Gastrocnemius medialis (tissue), 4 donors: ENCODE measurements around the gene COL3A1. TPM values are rescaled to one million over a fixed set of nuclear protein-coding genes. Genes with fewer than 3 reads are reported as not detected.

Experiments
- ATAC-seq, 2 donors: fragments of 150-250 bp; one replicate each; pipeline ENCODE4 v1.9.1; 2016
- DNase-seq, 2 donors: peaks; one replicate each; pipeline ENCODE4 v3.0.0-alpha.2; 2019
- H3K27ac ChIP-seq, 4 donors: fragments of 200-600 bp; sonication (generic); 1 replicate in 1 of 4; 2 replicates in 3 of 4; pipeline ENCODE4 v1.5.1; 2016 to 2018; ENCODE audit warnings: mild to moderate bottlenecking in 2 of 4, moderate library complexity in 1 of 4
- H3K27me3 ChIP-seq, 3 donors: fragments of 200-600 bp; sonication (generic) in 2 of 3; 1 replicate in 1 of 3; 2 replicates in 2 of 3; pipeline versions ENCODE4 v1.5.1 to v1.6.0; 2016 to 2019; ENCODE audit warnings: mild to moderate bottlenecking in 1 of 3, moderate library complexity in 1 of 3
- H3K36me3 ChIP-seq, 2 donors: fragments of 200-600 bp; sonication (generic) in 1 of 2; one replicate each; pipeline ENCODE4 v1.5.1; 2017 to 2018
- H3K4me1 ChIP-seq, 2 donors: fragments of 200-600 bp; sonication (generic) in 1 of 2; one replicate each; pipeline ENCODE4 v1.5.1; 2016 to 2017; ENCODE audit warnings: mild to moderate bottlenecking in 2 of 2
- H3K4me3 ChIP-seq, 4 donors: fragments of 200-600 bp; sonication (generic) in 3 of 4; 1 replicate in 1 of 4; 2 replicates in 3 of 4; pipeline ENCODE4 v1.5.1; 2016 to 2019; ENCODE audit warnings: mild to moderate bottlenecking in 2 of 4
- H3K9me3 ChIP-seq, 3 donors: fragments of 200-600 bp; sonication (generic) in 2 of 3; 1 replicate in 1 of 3; 2 replicates in 2 of 3; pipeline ENCODE4 v1.5.1; 2016 to 2019
- CTCF ChIP-seq, 5 experiments: fragments of 450-650 bp in 3 of 5; fragments of 200-600 bp in 2 of 5; sonication (generic) in 2 of 5; IDR thresholded peaks in 4 of 5; conservative IDR thresholded peaks in 1 of 5; 1 replicate in 4 of 5; 2 replicates in 1 of 5; pipeline ENCODE4 v1.5.1; 2016 to 2019; ENCODE audit warnings: antibody characterized with exemption in 5 of 5, mild to moderate bottlenecking in 3 of 5, moderate library complexity in 3 of 5
- POLR2A ChIP-seq, 2 donors: fragments of 450-650 bp; IDR thresholded peaks; one replicate each; pipeline ENCODE4 v1.6.1; 2017; ENCODE audit warnings: antibody characterized with exemption in 2 of 2, mild to moderate bottlenecking in 2 of 2, moderate library complexity in 2 of 2
- in situ Hi-C, 4 donors: fragments of 200-750 bp; cut with MboI; loops; one replicate each; pipeline versions ENCODE4 v1.15.0 to v1.8.0; 2017; ENCODE audit warnings: low sequenced_read_pairs in 4 of 4
- intact Hi-C: fragments of 100-400 bp; cut with DNase I; formaldehyde crosslinking; loops from one replicate; pipeline ENCODE4 v1.15.1; 2023; ENCODE audit warnings: low total_unique reads
- total RNA-seq, 4 donors: library from RNA; depleted of rRNA; stranded (reverse); fragments of >200 nt; gene quantifications; one replicate each; pipeline versions ENCODE4 v1.1.0 to v1.2.3, GENCODE V29; 2016

The COL3A1 gene
- total RNA-seq, 4 donors from 2014 or later, result 6.5 to 42.7 (median 15.0) TPM

- TF ChIP-seq POLR2A (IDR thresholded peaks at IDR 0.05), result no peak
- peak in 2 of 5 experiments; percentile 15 to 26 for TF ChIP-seq CTCF (IDR thresholded peaks at IDR 0.05 in 4 of 5, conservative IDR thresholded peaks at IDR 0.05 in 1 of 5)
- Histone ChIP-seq H3K9me3 (no peaks in the 10 kb centered on the region), H3K4me3 (no peak overlapping the region), H3K36me3 (no peaks in the 10 kb centered on the region), H3K4me1 (peaks cover 0 to 5% of the 10 kb centered on the region in 2 donors), H3K27ac (peak overlapping the region; percentile 57 to 76 (median 62)), H3K27me3 (no peaks in the 10 kb centered on the region)
- DNase-seq, result no peak
- ATAC-seq, result peak; percentile 31 to 32
- in situ Hi-C loops, result loop anchor here in 1 of 4 donors (25.0 kb wide), 1 partner anchor 1446 kb away; no protein-coding TSS in a partner anchor
- intact Hi-C loops, result loop anchor here (2.0 kb wide), 1 partner anchor 457 kb away; no protein-coding TSS in a partner anchor
These were observed 9.4 kb downstream of the COL3A1 start for GRCh38 chr2:188983427-188984064.

- intact Hi-C loops, result loop anchor here (2.0 kb wide), 1 partner anchor 457 kb away; no protein-coding TSS in a partner anchor
- in situ Hi-C loops, result loop anchor here in 1 of 4 donors (25.0 kb wide), 1 partner anchor 1447 kb away; no protein-coding TSS in a partner anchor
- H3K4me1 ChIP-seq, result peaks cover 0 to 2% of the 10 kb centered on the region in 2 donors
- no peak for DNase-seq
- H3K4me3 ChIP-seq, result no peak overlapping the region
- no peak for TF ChIP-seq POLR2A (IDR thresholded peaks at IDR 0.05)
- peak in 1 of 5 experiments; percentile 17 for TF ChIP-seq CTCF (IDR thresholded peaks at IDR 0.05 in 4 of 5, conservative IDR thresholded peaks at IDR 0.05 in 1 of 5)
- H3K27ac ChIP-seq, result peak overlapping the region; percentile 57 to 76 (median 62)
- no peaks in the 10 kb centered on the region for H3K36me3 ChIP-seq
- H3K27me3 ChIP-seq, result no peaks in the 10 kb centered on the region
- peak; percentile 70 to 76 for ATAC-seq
- H3K9me3 ChIP-seq, result no peaks in the 10 kb centered on the region
These were observed 9.9 kb downstream of the COL3A1 start for GRCh38 chr2:188984065-188984491.

- Histone ChIP-seq H3K4me1 (no peaks in the 10 kb centered on the region), H3K4me3 (no peak overlapping the region), H3K27me3 (no peaks in the 10 kb centered on the region), H3K9me3 (no peaks in the 10 kb centered on the region), H3K36me3 (no peaks in the 10 kb centered on the region), H3K27ac (peak overlapping the region; percentile 57 to 76 (median 62))
- TF ChIP-seq POLR2A (IDR thresholded peaks at IDR 0.05), result no peak
- no peak for TF ChIP-seq CTCF (IDR thresholded peaks at IDR 0.05 in 4 of 5, conservative IDR thresholded peaks at IDR 0.05 in 1 of 5)
- in situ Hi-C loops, result loop anchor here in 1 of 4 donors (5.0 to 25.0 kb wide), 2 partner anchors 462 to 1447 kb away; no protein-coding TSS in a partner anchor
- intact Hi-C loops, result loop anchor here (2.0 kb wide), 1 partner anchor 458 kb away; no protein-coding TSS in a partner anchor
- ATAC-seq (peak; percentile 71 to 79), DNase-seq (peak in 1 of 2 donors; percentile 38)
These were observed 10.5 kb downstream of the COL3A1 start for GRCh38 chr2:188984680-188985079.

GRCh38 chr2:188986839-188987238 is 12.7 kb downstream of the COL3A1 start:
- H3K9me3 ChIP-seq, result no peaks in the 10 kb centered on the region
- no peaks in the 10 kb centered on the region for H3K4me1 ChIP-seq
- intact Hi-C loops (no loop called here), in situ Hi-C loops (loop anchor here in 1 of 4 donors (5.0 to 25.0 kb wide), 2 partner anchors 465 to 1450 kb away; no protein-coding TSS in a partner anchor)
- ATAC-seq (no peak), DNase-seq (no peak)
- TF ChIP-seq POLR2A (IDR thresholded peaks at IDR 0.05) (no peak), CTCF (IDR thresholded peaks at IDR 0.05 in 4 of 5, conservative IDR thresholded peaks at IDR 0.05 in 1 of 5) (no peak)
- H3K27me3 ChIP-seq, result no peaks in the 10 kb centered on the region
- H3K36me3 ChIP-seq, result no peaks in the 10 kb centered on the region
- H3K27ac ChIP-seq, result peak overlapping the region; percentile 2 to 35 (median 16)
- H3K4me3 ChIP-seq, result no peak overlapping the region
